ENCODE results near the gene KLK15.

DNA sequence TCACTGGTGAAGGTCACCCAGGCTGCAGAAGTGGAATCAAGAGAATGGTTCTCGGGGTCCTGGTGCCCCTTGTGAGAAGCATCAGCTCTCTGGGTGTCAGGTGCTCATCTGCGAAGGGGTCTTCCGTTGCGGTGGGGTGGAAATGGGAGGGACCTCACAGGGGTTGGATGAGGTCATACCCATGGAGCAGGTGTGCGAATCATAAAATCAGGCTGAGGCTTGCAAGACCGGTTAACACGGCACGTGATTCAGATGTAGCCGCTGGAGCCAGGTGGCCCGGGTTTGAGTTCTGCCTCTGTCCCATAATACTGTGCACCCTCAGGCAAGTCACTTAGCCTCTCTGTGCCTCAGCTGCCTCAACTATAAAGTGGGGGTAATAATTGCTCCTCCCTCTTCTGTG lies 3.9 kb upstream of the KLK15 start:
- no peak for TF ChIP-seq POLR2A (IDR thresholded peaks at IDR 0.05; ENCODE audit: low read length)
- TF ChIP-seq EP300 (IDR thresholded peaks at IDR 0.05), result no peak
- TF ChIP-seq, protein P1, sequence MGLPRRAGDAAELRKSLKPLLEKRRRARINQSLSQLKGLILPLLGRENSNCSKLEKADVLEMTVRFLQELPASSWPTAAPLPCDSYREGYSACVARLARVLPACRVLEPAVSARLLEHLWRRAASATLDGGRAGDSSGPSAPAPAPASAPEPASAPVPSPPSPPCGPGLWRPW (IDR thresholded peaks at IDR 0.05), result no peak
- TF ChIP-seq, protein P2, sequence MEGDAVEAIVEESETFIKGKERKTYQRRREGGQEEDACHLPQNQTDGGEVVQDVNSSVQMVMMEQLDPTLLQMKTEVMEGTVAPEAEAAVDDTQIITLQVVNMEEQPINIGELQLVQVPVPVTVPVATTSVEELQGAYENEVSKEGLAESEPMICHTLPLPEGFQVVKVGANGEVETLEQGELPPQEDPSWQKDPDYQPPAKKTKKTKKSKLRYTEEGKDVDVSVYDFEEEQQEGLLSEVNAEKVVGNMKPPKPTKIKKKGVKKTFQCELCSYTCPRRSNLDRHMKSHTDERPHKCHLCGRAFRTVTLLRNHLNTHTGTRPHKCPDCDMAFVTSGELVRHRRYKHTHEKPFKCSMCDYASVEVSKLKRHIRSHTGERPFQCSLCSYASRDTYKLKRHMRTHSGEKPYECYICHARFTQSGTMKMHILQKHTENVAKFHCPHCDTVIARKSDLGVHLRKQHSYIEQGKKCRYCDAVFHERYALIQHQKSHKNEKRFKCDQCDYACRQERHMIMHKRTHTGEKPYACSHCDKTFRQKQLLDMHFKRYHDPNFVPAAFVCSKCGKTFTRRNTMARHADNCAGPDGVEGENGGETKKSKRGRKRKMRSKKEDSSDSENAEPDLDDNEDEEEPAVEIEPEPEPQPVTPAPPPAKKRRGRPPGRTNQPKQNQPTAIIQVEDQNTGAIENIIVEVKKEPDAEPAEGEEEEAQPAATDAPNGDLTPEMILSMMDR (IDR thresholded peaks at IDR 0.05), result no peak
- TF ChIP-seq CHD4 (IDR thresholded peaks at IDR 0.05; ENCODE audit: borderline replicate concordance), result no peak
- TF ChIP-seq GATA3 (IDR thresholded peaks at IDR 0.05; ENCODE audit: borderline replicate concordance), result no peak
- TF ChIP-seq EHMT2 (IDR thresholded peaks at IDR 0.05; ENCODE audit: low read depth), result no peak
- TF ChIP-seq, protein P3, sequence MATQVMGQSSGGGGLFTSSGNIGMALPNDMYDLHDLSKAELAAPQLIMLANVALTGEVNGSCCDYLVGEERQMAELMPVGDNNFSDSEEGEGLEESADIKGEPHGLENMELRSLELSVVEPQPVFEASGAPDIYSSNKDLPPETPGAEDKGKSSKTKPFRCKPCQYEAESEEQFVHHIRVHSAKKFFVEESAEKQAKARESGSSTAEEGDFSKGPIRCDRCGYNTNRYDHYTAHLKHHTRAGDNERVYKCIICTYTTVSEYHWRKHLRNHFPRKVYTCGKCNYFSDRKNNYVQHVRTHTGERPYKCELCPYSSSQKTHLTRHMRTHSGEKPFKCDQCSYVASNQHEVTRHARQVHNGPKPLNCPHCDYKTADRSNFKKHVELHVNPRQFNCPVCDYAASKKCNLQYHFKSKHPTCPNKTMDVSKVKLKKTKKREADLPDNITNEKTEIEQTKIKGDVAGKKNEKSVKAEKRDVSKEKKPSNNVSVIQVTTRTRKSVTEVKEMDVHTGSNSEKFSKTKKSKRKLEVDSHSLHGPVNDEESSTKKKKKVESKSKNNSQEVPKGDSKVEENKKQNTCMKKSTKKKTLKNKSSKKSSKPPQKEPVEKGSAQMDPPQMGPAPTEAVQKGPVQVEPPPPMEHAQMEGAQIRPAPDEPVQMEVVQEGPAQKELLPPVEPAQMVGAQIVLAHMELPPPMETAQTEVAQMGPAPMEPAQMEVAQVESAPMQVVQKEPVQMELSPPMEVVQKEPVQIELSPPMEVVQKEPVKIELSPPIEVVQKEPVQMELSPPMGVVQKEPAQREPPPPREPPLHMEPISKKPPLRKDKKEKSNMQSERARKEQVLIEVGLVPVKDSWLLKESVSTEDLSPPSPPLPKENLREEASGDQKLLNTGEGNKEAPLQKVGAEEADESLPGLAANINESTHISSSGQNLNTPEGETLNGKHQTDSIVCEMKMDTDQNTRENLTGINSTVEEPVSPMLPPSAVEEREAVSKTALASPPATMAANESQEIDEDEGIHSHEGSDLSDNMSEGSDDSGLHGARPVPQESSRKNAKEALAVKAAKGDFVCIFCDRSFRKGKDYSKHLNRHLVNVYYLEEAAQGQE (IDR thresholded peaks at IDR 0.05), result no peak
- TF ChIP-seq JUNB (IDR thresholded peaks at IDR 0.05), result no peak
- TF ChIP-seq, protein P4, sequence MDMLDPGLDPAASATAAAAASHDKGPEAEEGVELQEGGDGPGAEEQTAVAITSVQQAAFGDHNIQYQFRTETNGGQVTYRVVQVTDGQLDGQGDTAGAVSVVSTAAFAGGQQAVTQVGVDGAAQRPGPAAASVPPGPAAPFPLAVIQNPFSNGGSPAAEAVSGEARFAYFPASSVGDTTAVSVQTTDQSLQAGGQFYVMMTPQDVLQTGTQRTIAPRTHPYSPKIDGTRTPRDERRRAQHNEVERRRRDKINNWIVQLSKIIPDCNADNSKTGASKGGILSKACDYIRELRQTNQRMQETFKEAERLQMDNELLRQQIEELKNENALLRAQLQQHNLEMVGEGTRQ (IDR thresholded peaks at IDR 0.05), result no peak
- no peak for TF ChIP-seq TP53 (CRISPR knock-in tag; IDR thresholded peaks at IDR 0.05)
- TF ChIP-seq NFE2L2 (conservative IDR thresholded peaks at IDR 0.05; ENCODE audit: low read length), result no peak
- TF ChIP-seq RAD21 (conservative IDR thresholded peaks at IDR 0.05 in 1 of 2, IDR thresholded peaks at IDR 0.05 in 1 of 2), result no peak

Measured in A549 (cell line).